HepG2 (cell line): ENCODE measurements around the gene HYOU1. TPM values are rescaled to one million over a fixed set of nuclear protein-coding genes. Genes with fewer than 3 reads are reported as not detected.

Source experiments
- CCDC6 ChIP-seq: sonication (generic); formaldehyde crosslinking; IDR thresholded peaks from 2 replicates; pipeline ENCODE4 v1.8.1; 2022; ENCODE audit warnings: mild to moderate bottlenecking, missing genetic modification reagents, moderate library complexity
- CREB1 ChIP-seq, 2 experiments: fragments of 450-650 bp in 1 of 2; IDR thresholded peaks; 2 replicates each; pipeline ENCODE4 v1.6.1; 2016 to 2017; ENCODE audit warnings: control low read depth in 1 of 2, mild to moderate bottlenecking in 1 of 2, missing compliant biosample characterization in 1 of 2, missing genetic modification characterization in 1 of 2
- ESRRA ChIP-seq: sonication (generic); formaldehyde crosslinking; IDR thresholded peaks from 2 replicates; pipeline ENCODE4 v1.5.1; 2020; ENCODE audit warnings: mild to moderate bottlenecking, low read depth, missing genetic modification reagents
- FOSL2 ChIP-seq: sonication (generic); formaldehyde crosslinking; IDR thresholded peaks from 2 replicates; pipeline ENCODE4 v1.4.0; 2020; ENCODE audit warnings: missing genetic modification reagents
- HINFP ChIP-seq: sonication (generic); formaldehyde crosslinking; IDR thresholded peaks from 2 replicates; pipeline ENCODE4 v1.4.0; 2020; ENCODE audit warnings: low read depth, mild to moderate bottlenecking, missing genetic modification reagents
- MNT ChIP-seq: fragments of 450-650 bp; IDR thresholded peaks from 2 replicates; pipeline ENCODE4 v1.6.1; 2016
- NBN ChIP-seq: fragments of 450-650 bp; conservative IDR thresholded peaks from 2 replicates; pipeline ENCODE4 v1.6.1; 2017
- POGZ ChIP-seq: sonication (generic); formaldehyde crosslinking; IDR thresholded peaks from 2 replicates; pipeline ENCODE4 v1.4.0; 2020; ENCODE audit warnings: mild to moderate bottlenecking, missing genetic modification reagents
- SMAD1 ChIP-seq: sonication (generic); formaldehyde crosslinking; IDR thresholded peaks from 2 replicates; pipeline ENCODE4 v1.4.0; 2020; ENCODE audit warnings: missing genetic modification reagents, low read depth, mild to moderate bottlenecking, borderline replicate concordance
- TCF12 ChIP-seq, 2 experiments: fragments of 450-650 bp in 1 of 2; sonication (generic) in 1 of 2; formaldehyde crosslinking in 1 of 2; IDR thresholded peaks; 2 replicates each; pipeline versions ENCODE4 v1.6.1 to v1.8.0; 2017 to 2022; ENCODE audit warnings: antibody characterized with exemption in 1 of 2, mild to moderate bottlenecking in 1 of 2, missing genetic modification reagents in 1 of 2, moderate library complexity in 1 of 2
- TEAD2 ChIP-seq: sonication (generic); formaldehyde crosslinking; IDR thresholded peaks from 2 replicates; pipeline ENCODE4 v1.9.0; 2021; ENCODE audit warnings: missing genetic modification reagents
- ZNF138 ChIP-seq: sonication (generic); formaldehyde crosslinking; IDR thresholded peaks from 2 replicates; pipeline ENCODE4 v1.5.0; 2020; ENCODE audit warnings: mild to moderate bottlenecking, low read depth, missing genetic modification reagents
- ZNF674 ChIP-seq: sonication (generic); formaldehyde crosslinking; IDR thresholded peaks from 2 replicates; pipeline ENCODE4 v1.5.0; 2020; ENCODE audit warnings: low read depth, mild to moderate bottlenecking, missing genetic modification reagents
- ZNF782 ChIP-seq: sonication (generic); formaldehyde crosslinking; IDR thresholded peaks from 2 replicates; pipeline ENCODE4 v1.4.0; 2020; ENCODE audit warnings: missing genetic modification reagents, mild to moderate bottlenecking, borderline replicate concordance
- ZNF816 ChIP-seq: sonication (generic); formaldehyde crosslinking; IDR thresholded peaks from 2 replicates; pipeline ENCODE4 v1.8.0; 2022; ENCODE audit warnings: missing genetic modification reagents, mild to moderate bottlenecking, borderline replicate concordance
- ZNF841 ChIP-seq: sonication (generic); formaldehyde crosslinking; IDR thresholded peaks from 2 replicates; pipeline ENCODE4 v1.8.1; 2023; ENCODE audit warnings: missing genetic modification reagents, borderline replicate concordance
- polyA plus RNA-seq, 8 experiments: library from polyadenylated mRNA; depleted of rRNA in 3 of 8; stranded (reverse) in 7 of 8; unstranded in 1 of 8; fragments of >200 nt; fragmentation: Illumina TruSeq in 4 of 8; extraction: Trizol in 4 of 8; gene quantifications; 2 replicates each; pipeline versions ENCODE4 v1.2.1 to v1.2.3, GENCODE V29; 2011 to 2016; ENCODE audit warnings: low read depth in 4 of 8, missing spikeins in 1 of 8, mixed read lengths in 1 of 8; ENCODE audit not compliant: insufficient read depth in 1 of 8
- total RNA-seq, 5 experiments: library from RNA; depleted of rRNA; stranded (reverse); fragments of >200 nt; fragmentation: Illumina TruSeq; extraction: Trizol; gene quantifications; 2 replicates each; pipeline ENCODE4 v1.2.3, GENCODE V29; 2016; ENCODE audit warnings: low read depth in 1 of 5
- TF ChIP-seq, protein P1 (sequence below): fragments of 450-650 bp; IDR thresholded peaks from 2 replicates; pipeline ENCODE4 v1.6.1; 2017
- TF ChIP-seq, protein P2 (sequence below): sonication (generic); formaldehyde crosslinking; IDR thresholded peaks from 2 replicates; pipeline ENCODE4 v1.8.1; 2023; ENCODE audit warnings: mild to moderate bottlenecking, missing genetic modification reagents
- TF ChIP-seq, protein P3 (sequence below): sonication (generic); formaldehyde crosslinking; IDR thresholded peaks from 2 replicates; pipeline ENCODE4 v1.8.0; 2022; ENCODE audit warnings: mild to moderate bottlenecking, missing genetic modification reagents, moderate library complexity

HYOU1 gene
- total and polyA plus RNA-seq, 2 of the 13 experiments (the other 11 are each of a cell fraction or from before 2014, with no cell fraction given) = 127 to 155 TPM

DNA sequence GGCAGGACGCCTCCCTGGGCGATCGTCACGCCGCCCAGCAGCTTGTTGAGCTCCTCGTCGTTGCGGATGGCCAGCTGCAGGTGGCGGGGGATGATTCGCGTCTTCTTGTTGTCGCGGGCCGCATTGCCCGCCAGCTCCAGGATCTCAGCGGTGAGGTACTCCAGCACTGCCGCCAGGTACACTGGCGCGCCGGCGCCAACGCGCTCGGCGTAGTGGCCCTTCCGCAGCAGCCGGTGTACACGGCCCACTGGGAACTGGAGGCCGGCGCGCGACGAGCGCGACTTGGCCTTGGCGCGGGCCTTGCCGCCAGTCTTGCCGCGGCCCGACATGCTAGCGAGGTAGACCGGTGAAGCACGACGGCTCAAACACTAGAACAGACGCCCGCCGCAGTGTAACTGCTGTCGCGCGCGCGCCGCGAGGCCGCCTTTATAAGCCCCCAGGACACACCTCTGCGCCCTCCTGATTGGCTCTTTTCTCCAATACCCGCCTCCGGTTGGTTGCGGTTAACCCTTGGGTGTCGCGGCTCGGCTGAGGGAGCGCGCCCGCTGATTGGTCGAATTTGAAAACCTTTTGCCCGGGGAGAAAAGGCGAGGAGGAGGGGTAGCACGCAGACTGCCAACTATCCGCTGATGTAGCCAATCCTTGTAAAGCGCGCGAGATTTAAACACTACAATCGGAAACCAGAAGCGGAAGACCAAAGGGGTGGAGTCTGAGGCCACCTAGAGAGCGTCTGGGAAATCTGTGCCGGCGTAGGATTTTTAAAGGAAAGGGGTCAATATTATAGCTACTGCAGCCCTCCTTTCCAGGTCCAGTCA is 38.3 kb upstream of the HYOU1 start (continued):
- TF ChIP-seq ZNF782 (CRISPR knock-in tag) = peak; percentile 81; the same call in 1 of the 2 replicates
- TF ChIP-seq HINFP = peak; percentile 68
- TF ChIP-seq MNT = peak; percentile 62
- TF ChIP-seq ESRRA = peak; percentile 63
- peak; percentile 98 for TF ChIP-seq ZNF138
- TF ChIP-seq, protein P1, sequence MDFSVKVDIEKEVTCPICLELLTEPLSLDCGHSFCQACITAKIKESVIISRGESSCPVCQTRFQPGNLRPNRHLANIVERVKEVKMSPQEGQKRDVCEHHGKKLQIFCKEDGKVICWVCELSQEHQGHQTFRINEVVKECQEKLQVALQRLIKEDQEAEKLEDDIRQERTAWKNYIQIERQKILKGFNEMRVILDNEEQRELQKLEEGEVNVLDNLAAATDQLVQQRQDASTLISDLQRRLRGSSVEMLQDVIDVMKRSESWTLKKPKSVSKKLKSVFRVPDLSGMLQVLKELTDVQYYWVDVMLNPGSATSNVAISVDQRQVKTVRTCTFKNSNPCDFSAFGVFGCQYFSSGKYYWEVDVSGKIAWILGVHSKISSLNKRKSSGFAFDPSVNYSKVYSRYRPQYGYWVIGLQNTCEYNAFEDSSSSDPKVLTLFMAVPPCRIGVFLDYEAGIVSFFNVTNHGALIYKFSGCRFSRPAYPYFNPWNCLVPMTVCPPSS = no peak
- TF ChIP-seq, protein P2, sequence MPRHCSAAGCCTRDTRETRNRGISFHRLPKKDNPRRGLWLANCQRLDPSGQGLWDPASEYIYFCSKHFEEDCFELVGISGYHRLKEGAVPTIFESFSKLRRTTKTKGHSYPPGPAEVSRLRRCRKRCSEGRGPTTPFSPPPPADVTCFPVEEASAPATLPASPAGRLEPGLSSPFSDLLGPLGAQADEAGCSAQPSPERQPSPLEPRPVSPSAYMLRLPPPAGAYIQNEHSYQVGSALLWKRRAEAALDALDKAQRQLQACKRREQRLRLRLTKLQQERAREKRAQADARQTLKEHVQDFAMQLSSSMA (CRISPR knock-in tag) = 0 out of 2 replicates have a peak, but pooled peaks have one; percentile 34
- peak; percentile 82; the same call in 1 of the 2 replicates for TF ChIP-seq ZNF841 (CRISPR knock-in tag)
- peak; percentile 88 for TF ChIP-seq CCDC6
- TF ChIP-seq SMAD1 (CRISPR knock-in tag) = peak; percentile 99; the same call in 1 of the 2 replicates
- TF ChIP-seq FOSL2 = peak; percentile 28
- TF ChIP-seq NBN = no peak
- TF ChIP-seq TCF12 (IDR thresholded peaks at IDR 0.05) = no peak
- peak; percentile 68; the same call in 1 of the 2 replicates for TF ChIP-seq TCF12 (CRISPR knock-in tag; IDR thresholded peaks at IDR 0.05)
- TF ChIP-seq ZNF816 (CRISPR knock-in tag) = peak; percentile 62; the same call in 1 of the 2 replicates
- no peak for TF ChIP-seq TEAD2 (CRISPR knock-in tag)
- TF ChIP-seq, protein P3, sequence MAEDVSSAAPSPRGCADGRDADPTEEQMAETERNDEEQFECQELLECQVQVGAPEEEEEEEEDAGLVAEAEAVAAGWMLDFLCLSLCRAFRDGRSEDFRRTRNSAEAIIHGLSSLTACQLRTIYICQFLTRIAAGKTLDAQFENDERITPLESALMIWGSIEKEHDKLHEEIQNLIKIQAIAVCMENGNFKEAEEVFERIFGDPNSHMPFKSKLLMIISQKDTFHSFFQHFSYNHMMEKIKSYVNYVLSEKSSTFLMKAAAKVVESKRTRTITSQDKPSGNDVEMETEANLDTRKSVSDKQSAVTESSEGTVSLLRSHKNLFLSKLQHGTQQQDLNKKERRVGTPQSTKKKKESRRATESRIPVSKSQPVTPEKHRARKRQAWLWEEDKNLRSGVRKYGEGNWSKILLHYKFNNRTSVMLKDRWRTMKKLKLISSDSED = peak; percentile 69; the same call in 1 of the 2 replicates
- TF ChIP-seq POGZ (CRISPR knock-in tag) = peak; percentile 87
- TF ChIP-seq CREB1 (IDR thresholded peaks at IDR 0.05) = peak; percentile 74; the same call in 1 of the 2 replicates
- peak; percentile 90 for TF ChIP-seq CREB1 (CRISPR knock-in tag; IDR thresholded peaks at IDR 0.05)
- TF ChIP-seq ZNF674 (CRISPR knock-in tag) = no peak
